NCI-H460 (cell line): ENCODE measurements around the gene ALK. TPM values are rescaled to one million over a fixed set of nuclear protein-coding genes. Genes with fewer than 3 reads are reported as not detected.

Experiments used
- DNase-seq: peaks from one replicate; pipeline ENCODE4 v3.0.0-alpha.2; 2016; ENCODE audit warnings: low read depth; ENCODE audit errors: extremely low read depth
- total RNA-seq: library from RNA; depleted of rRNA; stranded (reverse); fragments of >200 nt; shearing (Covaris generic); gene quantifications from 2 replicates; pipeline ENCODE4 v1.2.3, GENCODE V29; 2014

ALK gene
- total RNA-seq, 1 experiment from 2014 or later, result 0.02 TPM

DNA sequence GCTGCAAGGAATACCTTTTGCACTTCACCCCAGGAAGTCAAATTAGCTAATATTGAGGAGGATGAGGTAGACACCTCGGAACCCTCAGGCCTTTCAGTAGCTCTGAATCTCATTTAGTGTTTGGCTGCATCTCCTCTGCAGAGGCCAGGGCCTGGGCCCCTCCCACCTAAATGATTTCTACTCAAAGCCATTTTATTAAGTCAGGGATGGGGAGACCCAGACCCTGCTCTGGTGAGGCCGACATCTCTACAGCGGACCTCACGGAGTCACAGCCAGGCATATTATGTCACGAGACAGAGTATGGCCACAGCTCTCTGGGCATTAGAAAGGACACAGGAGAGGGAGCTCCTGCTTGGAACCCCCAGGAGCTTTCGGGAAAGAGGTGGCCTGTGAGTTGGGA is 305.5 kb downstream of the ALK start:
- DNase-seq, result no peak

DNA sequence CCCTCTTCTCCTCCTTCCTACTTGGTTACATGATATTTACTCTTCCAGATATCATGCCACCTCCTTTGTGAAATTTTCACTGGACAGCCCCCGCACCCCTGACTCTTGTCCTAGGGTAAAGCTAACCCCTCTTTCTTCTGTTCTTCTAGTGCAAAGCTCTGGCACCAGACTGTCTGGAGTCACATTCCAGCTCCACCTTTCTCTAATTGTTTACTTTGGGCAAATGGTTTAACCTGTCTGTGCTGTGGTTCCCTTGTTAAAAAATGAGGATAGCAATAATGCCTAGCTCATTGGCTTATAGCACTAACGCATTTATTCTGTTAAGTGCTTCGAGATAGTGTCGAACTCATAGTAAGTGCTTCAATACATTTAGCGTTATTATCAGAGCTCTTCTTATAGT is 306.2 kb downstream of the ALK start:
- no peak for DNase-seq

DNA sequence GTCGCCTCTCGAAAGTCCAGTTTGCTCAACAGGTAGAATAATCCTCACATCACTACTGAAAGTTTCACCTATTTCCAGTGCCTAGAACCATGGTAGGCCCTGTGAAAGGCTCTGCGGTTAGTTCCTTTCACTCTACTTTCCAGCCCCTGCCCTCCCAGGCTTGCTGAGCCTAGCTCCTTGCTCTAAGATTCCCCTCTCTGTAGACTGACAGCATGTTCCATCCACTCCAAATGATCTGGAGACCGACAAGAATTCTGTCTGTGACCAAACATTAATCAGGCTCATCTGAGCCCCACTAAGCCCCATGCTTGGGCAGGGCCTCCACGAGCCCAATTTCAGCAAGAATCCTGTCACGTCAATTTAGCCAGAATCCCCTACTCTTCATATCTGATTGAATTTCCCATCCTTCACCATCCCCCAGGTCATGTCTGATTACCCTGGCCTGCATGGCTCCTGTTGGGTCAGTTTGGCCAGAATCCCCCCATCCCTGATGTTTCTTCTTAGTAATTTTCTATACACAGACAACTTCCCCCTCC is 307.0 kb downstream of the ALK start:
- no peak for DNase-seq

DNA sequence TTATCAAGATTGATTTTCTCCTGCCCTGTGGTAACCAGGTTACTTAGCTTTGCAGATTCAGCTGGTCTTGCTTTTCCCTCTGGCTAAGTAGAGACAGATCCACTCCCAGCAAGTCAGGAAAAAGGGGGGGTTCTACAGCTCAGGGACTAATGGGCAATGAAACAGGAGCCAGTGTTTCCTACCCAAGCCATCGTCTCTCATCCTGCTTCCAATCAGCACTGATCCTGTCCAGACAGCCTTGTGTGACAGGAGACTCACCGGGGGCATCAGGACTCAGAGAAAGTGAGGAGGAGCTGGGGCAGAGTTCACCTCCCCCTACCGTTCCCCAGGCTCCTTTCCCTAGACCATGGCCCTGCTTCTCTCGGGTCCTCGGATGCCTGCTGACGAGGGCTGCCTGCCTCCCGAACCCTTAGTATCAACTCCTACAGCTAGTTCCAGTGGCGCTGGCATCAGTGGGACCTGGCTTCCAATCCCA is 307.6 kb downstream of the ALK start:
- no peak for DNase-seq

DNA sequence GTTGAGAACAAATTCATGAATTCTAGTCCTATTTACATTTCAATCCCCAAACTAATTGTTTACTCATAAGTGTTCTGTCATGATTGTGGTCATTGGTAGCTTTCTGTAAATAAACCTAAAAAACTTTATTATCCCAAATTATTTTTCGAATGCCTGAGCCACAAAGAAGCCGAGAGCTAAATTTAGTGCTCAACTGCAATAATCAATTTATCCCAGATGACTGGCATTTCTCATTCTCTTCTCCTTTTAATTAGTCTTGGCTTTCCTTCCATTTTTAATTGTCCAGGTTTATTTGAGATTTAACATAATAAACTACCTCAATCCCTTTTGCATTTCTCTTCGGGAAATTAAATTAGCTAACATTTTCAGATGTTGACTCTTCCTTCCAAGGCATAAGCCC is 308.3 kb downstream of the ALK start:
- no peak for DNase-seq

DNA sequence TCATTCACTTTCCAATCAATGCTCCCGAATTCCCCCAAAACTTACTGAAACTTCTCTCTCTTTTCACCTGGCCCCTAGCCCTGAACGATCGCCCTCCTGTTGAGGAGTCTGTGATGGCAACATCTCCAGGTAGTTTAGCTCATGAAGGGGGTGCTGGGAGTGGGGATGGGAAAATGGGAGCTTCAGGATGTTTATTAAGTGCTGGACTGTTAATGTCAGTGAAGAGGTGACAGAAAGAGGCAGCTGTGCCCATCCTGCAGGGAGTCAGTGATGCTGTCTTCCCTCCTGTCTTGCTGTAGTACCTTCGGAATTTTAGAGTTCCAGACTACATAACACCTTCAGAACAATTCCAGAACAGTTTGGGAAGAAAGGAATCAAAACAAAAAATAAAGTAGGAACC is 308.8 kb downstream of the ALK start:
- DNase-seq, result no peak

DNA sequence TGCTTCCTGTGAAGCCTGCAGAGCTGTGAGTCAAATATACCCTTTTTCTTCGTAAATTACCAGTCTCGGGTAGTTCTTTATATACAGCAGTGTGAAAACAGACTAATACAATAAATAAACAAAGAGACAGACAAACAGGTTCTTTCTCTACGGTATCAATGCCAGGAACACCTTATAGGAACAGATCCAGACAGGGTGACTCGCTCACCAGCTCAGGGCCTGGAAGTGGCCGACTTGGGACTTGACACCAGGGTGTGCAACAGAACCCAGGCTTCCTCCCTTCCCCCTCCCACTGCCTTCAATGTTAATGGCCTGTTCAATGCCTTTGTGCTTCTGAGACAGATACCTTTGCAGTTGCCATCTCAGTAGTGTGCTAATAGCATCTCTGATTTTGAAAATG is 309.5 kb downstream of the ALK start:
- no peak for DNase-seq

DNA sequence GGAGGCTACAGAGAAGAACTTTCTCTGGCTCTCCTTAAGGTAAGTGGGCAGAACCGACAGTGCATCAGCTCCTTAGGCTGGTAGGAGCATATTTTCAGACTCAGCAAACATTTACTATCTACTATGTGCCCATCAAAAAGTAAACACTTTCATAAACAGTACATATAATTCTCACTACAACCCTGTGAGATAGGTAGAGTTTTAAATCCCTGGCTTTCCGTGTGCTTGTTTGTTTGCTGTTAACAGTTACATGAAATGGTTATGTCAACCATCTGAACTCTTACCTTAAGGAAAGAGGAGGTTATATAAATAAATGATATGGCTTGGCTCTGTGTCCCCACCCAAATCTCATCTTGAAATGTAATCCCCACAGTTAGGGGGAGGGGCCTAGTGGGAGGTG is 310.1 kb downstream of the ALK start:
- DNase-seq, result no peak

DNA sequence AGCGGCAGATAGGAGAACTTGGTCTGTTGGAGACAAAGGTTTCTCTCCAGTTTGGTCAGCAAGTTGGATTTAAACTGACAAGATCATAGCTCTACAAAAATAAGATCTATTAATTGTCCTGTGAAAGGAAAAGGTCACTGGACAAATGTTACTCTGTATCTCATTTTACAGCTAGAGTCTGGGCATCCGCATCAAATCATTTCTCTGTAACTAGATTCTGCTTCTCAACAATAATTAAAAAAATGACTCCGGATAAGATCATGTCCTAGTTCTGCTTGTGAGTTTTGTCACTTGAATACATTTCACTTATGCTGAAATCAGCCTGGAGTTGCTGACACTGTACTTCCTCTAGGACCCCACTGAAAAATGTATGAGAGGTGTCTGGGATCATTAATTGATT is 310.8 kb downstream of the ALK start:
- DNase-seq, result no peak

DNA sequence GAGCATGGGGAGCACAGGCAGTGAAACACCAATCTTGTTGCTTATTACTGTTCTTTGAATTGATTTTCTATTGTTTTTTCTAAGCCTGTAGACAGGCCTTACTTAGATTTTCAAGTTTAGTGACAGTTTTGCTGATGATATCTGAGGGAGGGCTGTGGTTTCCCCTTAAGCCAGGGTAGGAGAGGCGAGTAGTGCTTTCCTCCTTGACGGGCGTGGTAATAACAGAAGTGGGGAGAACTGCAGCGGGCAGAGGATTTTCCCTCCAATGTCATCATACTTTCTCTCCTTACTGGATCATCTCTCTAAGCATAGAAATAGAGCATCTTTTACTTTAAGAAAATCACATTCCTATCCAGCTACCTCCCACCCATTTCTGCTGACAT is 314.4 kb downstream of the ALK start:
- no peak for DNase-seq

DNA sequence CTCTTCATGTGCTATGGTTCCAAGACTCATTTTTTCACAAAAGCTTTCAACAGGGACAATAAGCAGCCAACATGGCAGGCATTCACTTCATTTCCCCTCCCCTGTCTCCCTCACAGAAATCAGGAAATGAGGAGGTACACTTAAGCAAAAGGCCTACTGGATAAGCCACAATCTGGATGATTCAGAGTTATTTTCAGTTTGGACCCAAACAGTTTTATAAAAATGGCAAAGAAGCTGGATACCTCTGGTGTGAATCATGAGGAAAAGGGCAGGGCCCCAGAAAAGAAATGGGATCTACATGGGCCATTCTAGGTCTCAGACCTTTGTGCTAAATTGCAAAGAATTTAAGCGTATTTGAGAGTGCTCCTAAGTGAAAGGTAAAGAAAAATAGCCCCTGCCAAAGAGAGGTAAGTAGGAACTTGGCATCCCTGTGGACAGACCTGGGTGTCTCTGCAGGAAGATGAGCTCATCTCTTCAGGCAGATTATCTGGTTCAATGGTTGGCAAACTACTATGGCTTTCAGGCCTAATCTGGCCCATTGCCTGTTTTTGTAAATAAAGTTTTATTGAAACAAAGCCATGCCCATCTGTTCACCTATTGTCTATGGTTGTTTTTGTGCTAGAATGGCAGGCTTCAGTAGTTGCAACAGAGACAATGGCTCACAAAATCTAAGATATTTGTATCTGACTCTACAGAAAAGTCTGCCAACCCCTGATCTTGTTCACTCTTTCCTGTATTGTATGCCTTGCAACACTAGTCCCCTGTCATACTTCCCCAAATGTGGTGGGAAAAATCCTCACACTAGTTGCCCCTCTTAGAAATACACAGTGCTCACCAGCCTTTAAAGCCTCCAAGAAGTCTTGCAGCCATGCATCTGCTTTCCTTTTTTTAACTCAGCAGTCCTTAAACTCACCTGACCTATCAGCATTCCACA is 315.0 kb downstream of the ALK start:
- no peak for DNase-seq

DNA sequence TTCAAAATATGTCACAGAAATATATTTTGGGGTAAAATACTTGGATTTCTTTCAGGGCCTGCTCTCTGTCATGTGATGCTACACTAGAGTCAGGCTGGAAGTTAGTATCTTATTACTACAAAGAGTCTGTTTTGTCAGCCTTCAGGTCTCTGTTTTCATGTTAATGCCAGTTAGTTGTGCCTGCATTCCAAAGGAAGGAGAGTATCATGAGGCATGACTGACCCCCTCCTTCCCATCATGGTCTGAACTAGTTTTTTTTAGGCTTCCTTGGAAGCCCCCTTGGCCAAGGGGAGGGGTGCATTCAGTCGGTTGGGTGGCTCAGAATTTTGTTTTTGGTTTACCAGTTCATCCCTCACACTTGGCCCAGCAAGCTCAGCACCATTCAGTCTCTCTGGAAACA is 318.0 kb downstream of the ALK start:
- DNase-seq, result no peak

DNA sequence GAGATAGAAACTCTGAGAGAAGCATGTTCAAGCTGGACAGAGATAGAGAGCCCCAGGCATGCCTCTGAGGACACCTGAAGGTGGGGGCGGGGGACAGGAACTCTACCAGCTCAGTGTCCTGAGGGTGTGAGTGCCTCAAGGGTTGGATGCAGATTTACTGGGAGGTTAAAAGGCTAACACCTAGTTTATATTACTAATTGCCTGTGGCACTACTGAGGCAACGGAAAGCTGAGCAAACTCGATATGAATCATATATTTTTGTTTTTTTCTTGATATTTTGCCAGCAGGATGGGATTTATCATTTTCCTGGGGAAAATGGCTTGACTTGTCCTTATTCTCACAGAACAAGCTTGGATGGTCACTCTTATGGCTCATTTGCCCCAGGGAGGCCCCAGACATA is 319.5 kb downstream of the ALK start:
- no peak for DNase-seq

DNA sequence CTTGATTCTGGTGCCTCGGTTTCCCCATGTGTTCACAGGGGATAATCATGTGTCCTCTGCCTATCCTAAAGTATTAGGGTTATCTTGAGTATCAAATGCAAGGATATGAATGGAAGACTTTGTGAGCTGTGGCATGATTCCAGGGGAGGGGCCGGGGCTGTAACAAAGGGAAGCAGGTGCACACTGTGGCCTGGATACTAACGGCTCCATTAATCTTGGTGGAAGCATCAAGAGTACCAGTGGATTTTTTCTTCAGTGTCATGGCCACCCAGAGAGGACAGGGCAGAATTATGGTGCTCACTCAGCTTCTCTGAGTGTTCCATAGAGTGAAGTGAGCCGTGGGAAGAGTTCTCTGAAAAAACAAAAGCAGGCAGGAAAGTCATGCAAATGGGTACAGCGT is 320.1 kb downstream of the ALK start:
- no peak for DNase-seq

DNA sequence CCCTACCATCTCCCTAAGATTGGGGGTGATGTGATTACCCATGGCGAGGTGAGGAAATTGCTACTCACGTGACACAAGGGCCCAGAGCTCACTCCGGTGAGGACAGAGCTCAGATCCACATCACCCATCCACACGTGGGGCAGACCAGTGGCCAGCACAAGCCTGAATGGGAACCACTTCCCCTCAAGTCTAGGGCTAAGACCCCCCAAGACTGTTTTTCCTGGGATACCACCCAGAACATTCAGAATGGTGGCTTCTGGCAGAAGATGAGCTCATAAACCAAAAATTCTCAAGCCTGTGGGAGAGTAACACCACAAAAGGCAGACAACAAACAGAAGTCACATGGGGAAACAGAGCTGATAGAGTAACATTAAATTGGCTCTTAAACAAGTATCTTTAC is 321.4 kb downstream of the ALK start:
- no peak for DNase-seq

DNA sequence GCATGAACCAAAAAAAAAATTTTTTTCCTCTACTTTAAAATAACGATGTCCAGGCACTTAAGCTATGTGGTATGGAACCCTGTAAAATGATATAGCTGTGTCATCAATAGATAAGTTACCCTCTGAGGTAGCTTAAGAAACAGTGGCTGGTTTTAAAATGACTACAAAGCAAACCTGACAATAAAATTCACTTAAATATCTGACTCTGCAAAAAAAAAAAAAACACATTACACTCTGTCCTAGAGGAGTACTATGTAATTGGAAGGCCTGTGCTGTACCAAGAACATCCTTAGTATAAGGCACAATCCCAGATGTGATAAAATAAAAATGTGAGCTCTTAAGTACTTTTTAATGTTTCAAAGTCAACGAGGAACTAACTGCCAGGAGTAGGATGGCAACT is 322.4 kb downstream of the ALK start:
- no peak for DNase-seq

DNA sequence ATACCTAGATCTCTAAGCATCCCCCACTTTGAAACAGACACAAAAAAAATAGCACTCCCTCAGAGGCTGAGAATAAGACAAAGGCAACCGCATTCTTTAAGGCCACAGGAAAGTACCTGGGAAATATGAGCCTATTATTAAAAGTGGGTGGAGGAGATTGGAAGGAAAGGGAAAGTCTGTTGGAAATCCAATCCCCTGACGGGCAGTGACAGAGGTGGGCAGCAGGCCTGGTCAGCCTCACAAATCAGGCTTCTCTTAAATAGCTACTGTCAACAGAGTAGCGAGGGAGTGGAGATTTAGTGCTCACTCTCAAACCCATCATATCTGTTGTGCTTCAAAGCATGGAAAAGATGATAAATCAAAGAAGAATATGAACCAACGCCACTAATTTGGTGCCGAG is 324.4 kb downstream of the ALK start:
- no peak for DNase-seq

DNA sequence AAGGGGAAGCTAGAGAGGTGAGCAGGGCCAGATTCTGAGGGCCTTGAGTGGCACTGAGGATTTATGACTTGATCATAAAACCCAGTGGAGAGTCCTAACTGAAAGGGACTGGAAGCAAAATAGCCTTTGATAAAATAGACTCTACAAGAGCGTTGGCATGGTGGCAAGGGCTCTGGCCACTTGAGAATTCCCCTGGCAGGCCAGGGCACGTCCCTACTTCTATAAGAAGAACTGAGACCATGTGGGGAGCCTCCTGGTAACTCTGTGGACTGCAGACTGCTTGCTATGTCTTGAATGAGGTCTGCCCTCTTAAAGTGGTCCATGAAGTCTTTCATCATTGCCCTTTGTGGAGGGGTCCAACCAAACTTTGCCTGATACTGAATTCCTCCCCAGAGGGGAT is 324.8 kb downstream of the ALK start:
- DNase-seq, result no peak

DNA sequence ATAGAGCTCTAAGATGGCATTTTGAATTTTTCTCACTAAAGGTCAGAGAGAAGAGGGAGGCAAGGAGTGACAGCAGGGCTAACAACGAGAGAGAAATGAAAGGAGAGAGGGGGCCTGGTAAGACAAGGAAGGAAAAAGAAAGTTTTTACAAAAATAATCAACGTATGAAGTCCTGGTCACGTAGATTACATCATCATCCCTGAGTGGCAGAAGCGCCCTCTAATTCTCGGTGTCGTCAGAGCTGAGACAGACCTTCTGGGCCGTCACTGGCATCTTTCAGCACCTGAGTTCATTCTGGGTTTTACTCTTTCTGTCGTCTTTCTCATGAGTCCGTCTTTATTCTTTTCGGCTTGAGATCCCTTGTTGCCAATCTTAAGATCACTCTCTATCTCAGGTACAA is 329.8 kb downstream of the ALK start:
- DNase-seq, result no peak

DNA sequence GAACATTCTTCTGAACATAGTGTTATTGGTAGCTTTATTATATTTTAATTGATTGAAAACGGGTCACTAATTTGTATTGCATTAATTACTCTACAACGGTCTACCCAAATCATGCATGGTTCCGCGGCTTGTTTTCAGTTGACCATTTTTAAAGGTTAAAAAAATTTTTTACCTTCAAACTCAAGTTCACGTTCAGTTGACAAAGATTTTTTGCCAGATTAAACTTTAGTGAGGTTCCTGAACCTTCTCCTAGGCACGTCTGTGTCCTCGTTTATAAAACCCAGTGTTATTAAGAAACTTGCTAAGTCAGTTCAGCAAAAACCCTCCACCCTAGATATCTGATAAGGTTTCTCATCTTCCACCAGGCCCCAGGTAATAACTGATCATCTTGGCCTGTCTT is 331.2 kb downstream of the ALK start:
- no peak for DNase-seq

DNA sequence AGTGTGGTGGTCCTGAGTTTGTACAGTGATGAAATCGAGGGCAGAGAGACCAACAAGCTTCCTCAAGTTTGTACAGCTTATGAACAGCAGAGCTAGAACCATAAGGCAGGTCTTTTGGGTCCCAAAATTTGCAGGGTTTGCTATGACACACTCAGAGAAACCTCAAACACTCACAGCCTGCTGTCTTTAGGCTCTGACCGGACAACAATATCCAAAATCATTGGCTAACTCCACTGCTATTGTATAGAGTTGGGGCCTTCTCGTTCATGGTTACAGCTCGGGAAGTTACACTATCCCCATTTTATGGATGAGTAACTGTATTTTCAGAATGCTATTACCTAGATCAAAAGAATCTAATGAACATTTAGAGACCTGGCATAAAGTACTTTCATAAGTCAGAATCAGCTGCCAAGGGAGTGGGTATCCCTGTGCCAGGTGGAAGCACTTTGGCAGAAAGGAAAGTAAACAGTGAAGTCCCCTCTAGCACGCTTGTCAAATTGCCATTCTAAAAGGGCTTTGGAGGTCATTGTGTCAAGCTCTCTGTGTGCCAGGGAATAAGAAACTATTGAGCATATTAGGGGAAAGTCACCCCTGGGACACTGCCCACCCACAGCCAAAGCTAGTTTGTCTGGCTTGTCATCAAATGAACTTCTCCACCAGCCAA is 331.8 kb downstream of the ALK start:
- no peak for DNase-seq
